Mammary epithelial cell (primary cell): ENCODE results near the gene GSTM2.
A peak's percentile ranks its signal among the peaks of the same experiment; 100 is the strongest.

ENCODE experiments used
- EZH2 ChIP-seq: IDR thresholded peaks from 2 replicates; pipeline ENCODE4 v1.6.1; 2012; ENCODE audit warnings: low read length, inconsistent platforms, borderline replicate concordance
- TF ChIP-seq, protein P1 (sequence below), 2 donors: IDR thresholded peaks in 1 of 2; conservative IDR thresholded peaks in 1 of 2; 2 replicates each; pipeline ENCODE4 v1.5.1; 2011 to 2012; ENCODE audit warnings: inconsistent platforms in 2 of 2, low read length in 2 of 2, mild to moderate bottlenecking in 2 of 2, control low read depth in 1 of 2, low read depth in 1 of 2; ENCODE audit not compliant: insufficient read depth in 1 of 2; ENCODE audit errors: extremely low read depth in 1 of 2

DNA sequence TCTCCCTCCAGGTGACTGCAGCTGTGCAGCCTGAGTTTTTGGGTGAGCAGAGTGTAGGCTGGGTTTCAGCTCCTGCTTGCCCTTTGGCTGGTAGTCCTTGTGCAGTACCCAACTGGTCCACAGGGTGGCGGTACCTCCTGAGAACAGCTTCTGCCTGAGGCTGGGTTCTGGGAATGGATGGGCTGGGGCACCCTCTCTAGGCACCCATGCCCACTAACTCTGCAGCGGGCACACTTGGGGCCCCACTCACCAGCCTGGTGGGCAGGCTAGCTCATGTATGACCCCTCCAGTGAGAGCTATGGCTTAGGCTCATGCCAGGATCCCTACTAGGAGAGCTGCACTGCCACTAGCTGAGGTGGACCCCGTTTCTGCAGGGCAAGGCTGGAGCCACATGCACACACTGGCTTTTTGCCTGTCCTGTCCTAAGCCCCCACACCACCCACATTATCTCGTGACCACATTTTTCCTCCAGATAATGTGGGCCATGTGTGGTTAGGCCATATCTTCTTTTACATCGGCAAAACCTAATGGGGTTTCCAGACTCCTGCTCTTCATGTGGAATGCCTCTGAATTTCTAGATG lies 27.5 kb upstream of the GSTM2 start:
- TF ChIP-seq, protein P1, sequence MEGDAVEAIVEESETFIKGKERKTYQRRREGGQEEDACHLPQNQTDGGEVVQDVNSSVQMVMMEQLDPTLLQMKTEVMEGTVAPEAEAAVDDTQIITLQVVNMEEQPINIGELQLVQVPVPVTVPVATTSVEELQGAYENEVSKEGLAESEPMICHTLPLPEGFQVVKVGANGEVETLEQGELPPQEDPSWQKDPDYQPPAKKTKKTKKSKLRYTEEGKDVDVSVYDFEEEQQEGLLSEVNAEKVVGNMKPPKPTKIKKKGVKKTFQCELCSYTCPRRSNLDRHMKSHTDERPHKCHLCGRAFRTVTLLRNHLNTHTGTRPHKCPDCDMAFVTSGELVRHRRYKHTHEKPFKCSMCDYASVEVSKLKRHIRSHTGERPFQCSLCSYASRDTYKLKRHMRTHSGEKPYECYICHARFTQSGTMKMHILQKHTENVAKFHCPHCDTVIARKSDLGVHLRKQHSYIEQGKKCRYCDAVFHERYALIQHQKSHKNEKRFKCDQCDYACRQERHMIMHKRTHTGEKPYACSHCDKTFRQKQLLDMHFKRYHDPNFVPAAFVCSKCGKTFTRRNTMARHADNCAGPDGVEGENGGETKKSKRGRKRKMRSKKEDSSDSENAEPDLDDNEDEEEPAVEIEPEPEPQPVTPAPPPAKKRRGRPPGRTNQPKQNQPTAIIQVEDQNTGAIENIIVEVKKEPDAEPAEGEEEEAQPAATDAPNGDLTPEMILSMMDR (conservative IDR thresholded peaks at IDR 0.05 in 1 of 2, IDR thresholded peaks at IDR 0.05 in 1 of 2; ENCODE audit: extremely low read depth in 1 of 2, insufficient read depth in 1 of 2, low read depth in 1 of 2, low read length in 2 of 2) = peak; percentile 93
- no peak for TF ChIP-seq EZH2
